Right lung (tissue), 10 donors: ENCODE data around the gene PCDHGB1. TPM values are rescaled to one million over a fixed set of nuclear protein-coding genes. Genes with fewer than 3 reads are reported as not detected.
"Not testable (repeated sequence)": the region's sequence is repeated elsewhere in the genome, so short reads cannot be mapped to it uniquely, and the experiment has no call there.

Experiments
- DNase-seq, 2 donors: peaks; one replicate each; pipeline ENCODE4 v3.0.0-alpha.2; 2013
- long read RNA-seq, 8 donors: transcript quantifications; one replicate each; lab custom pipeline, GENCODE V29; 2026
- polyA plus RNA-seq, 5 donors: library from polyadenylated mRNA; unstranded; fragments of 120-200 nt; gene quantifications; one replicate each; pipeline versions ENCODE4 v1.2.1 to v1.2.3, GENCODE V29; 2013; ENCODE audit warnings: inconsistent platforms in 1 of 5, low replicate concordance in 1 of 5; ENCODE audit not compliant: insufficient read length in 5 of 5, insufficient read depth in 1 of 5

Gene PCDHGB1
- polyA plus RNA-seq: 1 to 10 TPM; 1.2 to 1.7 (median 1.7) TPM
- long read RNA-seq, donor 1: 0 reads
- long read RNA-seq, donor 2: 0 reads
- long read RNA-seq, donor 3: 0 reads
- long read RNA-seq, donor 4: 0 reads
- long read RNA-seq, donor 5, full-length matches to known transcripts: 3 of 3 reads
- long read RNA-seq, donor 5, partial matches to known transcripts: 0 of 3 reads
- long read RNA-seq, donor 5, other reads (novel, unspliced or antisense): 0 of 3 reads
- long read RNA-seq, donor 6, full-length matches to known transcripts: 1 of 1 reads
- long read RNA-seq, donor 6, partial matches to known transcripts: 0 of 1 reads
- long read RNA-seq, donor 6, other reads (novel, unspliced or antisense): 0 of 1 reads
- long read RNA-seq, donor 7, full-length matches to known transcripts: 2 of 2 reads
- long read RNA-seq, donor 7, partial matches to known transcripts: 0 of 2 reads
- long read RNA-seq, donor 7, other reads (novel, unspliced or antisense): 0 of 2 reads
- long read RNA-seq, donor 8: 0 reads

GRCh38 chr5:141349917-141350619 is at the start of gene PCDHGB1:
TSS of gene PCDHGB1 (plus strand) at chr5:141350099. CDS start at chr5:141350261, 162 bp downstream.
- no peak for DNase-seq

- DNase-seq: no peak
Observed at GRCh38 chr5:141303756-141304155, 46.1 kb upstream of the PCDHGB1 start, which contains the start of gene SLC25A2. TSS of gene SLC25A2 (minus strand) at chr5:141304049. CDS start at chr5:141303865, 184 bp downstream.

GRCh38 chr5:141306630-141307029 is 43.3 kb upstream of the PCDHGB1 start:
- no peak for DNase-seq

- DNase-seq: no peak
Observed at GRCh38 chr5:141313711-141314110, 36.2 kb upstream of the PCDHGB1 start.

- not testable (repeated sequence) for DNase-seq
Observed at GRCh38 chr5:141316963-141317362, 32.9 kb upstream of the PCDHGB1 start.

GRCh38 chr5:141319202-141319601 is 30.7 kb upstream of the PCDHGB1 start:
- DNase-seq: no peak

- DNase-seq: no peak
Observed at GRCh38 chr5:141319699-141320098, 30.2 kb upstream of the PCDHGB1 start.

GRCh38 chr5:141320225-141321169 is 29.4 kb upstream of the PCDHGB1 start, which contains the start of gene TAF7:
TSS of gene TAF7 (minus strand) at chr5:141320784. CDS start at chr5:141320044, 740 bp downstream.
- DNase-seq: peak; percentile 95 to 96

GRCh38 chr5:141322261-141322660 is 27.6 kb upstream of the PCDHGB1 start:
- no peak for DNase-seq

- peak in 1 of 2 donors; percentile 23 for DNase-seq
Observed at GRCh38 chr5:141326088-141326854, 23.6 kb upstream of the PCDHGB1 start.

- DNase-seq: no peak
Observed at GRCh38 chr5:141328231-141328630, 21.7 kb upstream of the PCDHGB1 start.

- DNase-seq: no peak
Observed at GRCh38 chr5:141330299-141331080, 19.4 kb upstream of the PCDHGB1 start, which contains the start of gene PCDHGA1. TSS of gene PCDHGA1 (plus strand) at chr5:141330514.

GRCh38 chr5:141332571-141332970 is 17.3 kb upstream of the PCDHGB1 start:
- DNase-seq: not testable (repeated sequence)

- DNase-seq: peak in 1 of 2 donors; percentile 23
Observed at GRCh38 chr5:141338538-141339306, 11.2 kb upstream of the PCDHGB1 start, which contains the start of gene PCDHGA2. TSS of gene PCDHGA2 (plus strand) at chr5:141338760.

- not testable (repeated sequence) for DNase-seq
Observed at GRCh38 chr5:141340781-141341354, 9.0 kb upstream of the PCDHGB1 start.

- no peak for DNase-seq
Observed at GRCh38 chr5:141342773-141343172, 7.1 kb upstream of the PCDHGB1 start.

- DNase-seq: no peak
Observed at GRCh38 chr5:141343242-141343952, 6.5 kb upstream of the PCDHGB1 start, which contains the start of gene PCDHGA3. TSS of gene PCDHGA3 (plus strand) at chr5:141343829. CDS start at chr5:141344034, 205 bp downstream.
